22Rv1 (cell line): ENCODE measurements around the gene TLX2.

Experiments
- CTCF ChIP-seq: fragments of 450-650 bp; IDR thresholded peaks from 2 replicates; pipeline ENCODE4 v1.5.1; 2017; ENCODE audit warnings: mild to moderate bottlenecking
- ZFX ChIP-seq: fragments of 450-650 bp; IDR thresholded peaks from 2 replicates; pipeline ENCODE4 v1.6.1; 2017; ENCODE audit warnings: antibody characterized with exemption, borderline replicate concordance

DNA sequence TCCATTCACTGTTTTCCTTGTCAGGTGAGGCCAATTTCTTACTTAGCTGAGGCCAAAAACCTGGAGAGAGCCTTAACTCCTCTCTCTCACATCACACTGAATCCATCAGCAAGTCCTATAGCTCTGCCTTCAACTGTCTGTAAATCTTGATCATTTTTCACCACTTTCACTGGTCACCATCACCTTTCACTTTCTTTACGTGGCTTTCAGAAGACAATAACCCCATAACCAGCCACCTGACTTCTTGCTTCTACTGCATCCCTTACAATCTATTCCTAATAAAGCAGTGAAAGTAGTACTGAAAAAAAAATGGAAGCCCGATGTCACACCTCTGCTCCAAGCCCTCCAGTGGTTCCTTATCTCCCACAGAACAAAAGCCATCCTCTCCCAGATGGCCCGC is 31.8 kb downstream of the TLX2 start:
- TF ChIP-seq CTCF (no peak), ZFX (no peak)
